ENCODE measurements around the gene PRPS1L1.

DNA sequence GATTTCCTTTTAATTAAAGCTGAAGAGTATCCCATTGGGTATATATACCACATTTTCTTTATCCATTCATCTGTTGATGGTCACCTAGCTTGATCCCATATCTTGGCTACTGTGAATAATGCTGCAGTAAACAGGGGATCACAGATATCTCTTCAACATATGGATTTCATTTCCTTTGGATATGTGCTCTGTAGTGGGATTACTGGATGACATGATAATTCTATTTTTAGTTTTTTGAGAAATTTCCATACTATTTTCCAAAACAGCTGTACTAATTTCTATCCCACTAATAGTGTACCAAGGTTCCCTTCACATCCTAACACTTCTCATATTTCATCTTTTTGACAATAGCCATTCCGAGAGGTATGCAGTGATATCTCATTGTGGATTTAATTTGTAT is 48.8 kb upstream of the PRPS1L1 start:
- no peak for TF ChIP-seq POLR2A (IDR thresholded peaks at IDR 0.05; ENCODE audit: low read depth)
- no peak for TF ChIP-seq CTCF (IDR thresholded peaks at IDR 0.05)

All from esophagus muscularis mucosa (tissue), 3 donors.